Smooth muscle cell of the brain vasculature (primary cell): ENCODE measurements around the gene TBC1D16.

Experiments used
- DNase-seq: peaks from one replicate; pipeline ENCODE4 v3.0.0-alpha.2; 2012; ENCODE audit warnings: low read depth, low spot score

The TBC1D16 gene

GRCh38 chr17:79939755-79940458 is 95.8 kb downstream of the TBC1D16 start:
- no peak for DNase-seq

- DNase-seq: no peak
Measured at GRCh38 chr17:79939094-79939435, 96.6 kb downstream of the TBC1D16 start.

- no peak for DNase-seq
Measured at GRCh38 chr17:79938336-79939093, 97.2 kb downstream of the TBC1D16 start.

- DNase-seq: no peak
Measured at GRCh38 chr17:79937391-79938335, 98.0 kb downstream of the TBC1D16 start.

GRCh38 chr17:79936641-79937381 is 98.9 kb downstream of the TBC1D16 start:
- no peak for DNase-seq

GRCh38 chr17:79936050-79936449 is 99.6 kb downstream of the TBC1D16 start:
- no peak for DNase-seq

GRCh38 chr17:79935197-79935885 is 100.3 kb downstream of the TBC1D16 start:
- DNase-seq: no peak

GRCh38 chr17:79934653-79934970 is 101.1 kb downstream of the TBC1D16 start:
- no peak for DNase-seq

GRCh38 chr17:79933863-79934652 is 101.6 kb downstream of the TBC1D16 start:
- DNase-seq: no peak

GRCh38 chr17:79932451-79933306 is 103.0 kb downstream of the TBC1D16 start:
- no peak for DNase-seq

GRCh38 chr17:79931817-79932309 is 103.8 kb downstream of the TBC1D16 start:
- DNase-seq: no peak

GRCh38 chr17:79930877-79931816 is 104.5 kb downstream of the TBC1D16 start:
- no peak for DNase-seq

GRCh38 chr17:79930062-79930876 is 105.4 kb downstream of the TBC1D16 start:
- no peak for DNase-seq

GRCh38 chr17:79929257-79930061 is 106.2 kb downstream of the TBC1D16 start:
- no peak for DNase-seq

- DNase-seq: no peak
Measured at GRCh38 chr17:79928502-79929256, 107.0 kb downstream of the TBC1D16 start.
